Thyroid gland (tissue), 4 donors: ENCODE data around the gene MAPK6.

Source experiments
- POLR2A ChIP-seq, 2 donors: fragments of 450-650 bp; IDR thresholded peaks; one replicate each; pipeline ENCODE4 v1.6.1; 2017; ENCODE audit warnings: antibody characterized with exemption in 2 of 2, mild to moderate bottlenecking in 2 of 2, moderate library complexity in 1 of 2
- TF ChIP-seq, protein P1 (sequence below), 6 experiments: fragments of 200-600 bp in 3 of 6; fragments of 450-650 bp in 3 of 6; sonication (generic) in 3 of 6; IDR thresholded peaks; one replicate each; pipeline ENCODE4 v1.5.1; 2016 to 2019; ENCODE audit warnings: antibody characterized with exemption in 6 of 6, mild to moderate bottlenecking in 2 of 6, inconsistent platforms in 1 of 6, moderate library complexity in 1 of 6

DNA sequence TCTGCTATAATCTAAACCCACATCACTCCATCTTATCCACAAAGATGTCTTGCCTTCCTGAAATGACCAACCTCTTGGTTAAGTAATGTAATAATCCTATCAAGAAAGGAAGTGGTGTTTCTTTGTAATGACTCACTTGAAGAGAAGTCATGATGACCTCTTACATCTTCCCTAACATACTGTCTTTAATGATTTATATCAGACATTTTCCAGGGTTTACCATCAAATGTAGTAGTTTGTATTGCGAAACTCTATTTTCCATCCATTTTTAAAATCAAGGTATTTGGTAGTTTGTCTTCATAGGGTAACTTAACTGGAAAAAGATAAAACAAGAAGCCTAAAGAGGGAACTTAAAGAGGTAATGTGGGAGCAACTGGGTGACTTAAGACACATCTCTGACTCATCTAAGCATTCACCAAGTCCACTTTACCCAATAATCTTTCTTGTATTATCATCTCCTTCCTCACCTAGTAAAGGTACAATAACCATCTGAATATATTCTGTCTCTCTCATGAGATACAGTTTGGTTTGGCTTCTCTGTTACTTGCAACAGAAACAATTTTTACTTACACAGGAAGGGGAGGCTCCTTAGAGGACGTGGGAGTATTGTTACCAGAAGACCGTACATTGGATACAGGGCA lies 5.7 kb upstream of the MAPK6 start:
- TF ChIP-seq, protein P1, sequence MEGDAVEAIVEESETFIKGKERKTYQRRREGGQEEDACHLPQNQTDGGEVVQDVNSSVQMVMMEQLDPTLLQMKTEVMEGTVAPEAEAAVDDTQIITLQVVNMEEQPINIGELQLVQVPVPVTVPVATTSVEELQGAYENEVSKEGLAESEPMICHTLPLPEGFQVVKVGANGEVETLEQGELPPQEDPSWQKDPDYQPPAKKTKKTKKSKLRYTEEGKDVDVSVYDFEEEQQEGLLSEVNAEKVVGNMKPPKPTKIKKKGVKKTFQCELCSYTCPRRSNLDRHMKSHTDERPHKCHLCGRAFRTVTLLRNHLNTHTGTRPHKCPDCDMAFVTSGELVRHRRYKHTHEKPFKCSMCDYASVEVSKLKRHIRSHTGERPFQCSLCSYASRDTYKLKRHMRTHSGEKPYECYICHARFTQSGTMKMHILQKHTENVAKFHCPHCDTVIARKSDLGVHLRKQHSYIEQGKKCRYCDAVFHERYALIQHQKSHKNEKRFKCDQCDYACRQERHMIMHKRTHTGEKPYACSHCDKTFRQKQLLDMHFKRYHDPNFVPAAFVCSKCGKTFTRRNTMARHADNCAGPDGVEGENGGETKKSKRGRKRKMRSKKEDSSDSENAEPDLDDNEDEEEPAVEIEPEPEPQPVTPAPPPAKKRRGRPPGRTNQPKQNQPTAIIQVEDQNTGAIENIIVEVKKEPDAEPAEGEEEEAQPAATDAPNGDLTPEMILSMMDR (IDR thresholded peaks at IDR 0.05): no peak
- TF ChIP-seq POLR2A (IDR thresholded peaks at IDR 0.05): no peak
